Skin epidermis (tissue), 12 donors: ENCODE data around the gene MAFB.

Experiments used
- H3K27ac ChIP-seq, 21 experiments: fragments of 200-600 bp; sonication (generic) in 11 of 21; one replicate each; pipeline ENCODE4 v1.5.0; 2020; ENCODE audit warnings: mild to moderate bottlenecking in 3 of 21, inconsistent platforms in 2 of 21, moderate library complexity in 2 of 21
- H3K4me3 ChIP-seq, 7 experiments: fragments of 200-600 bp; sonication (generic) in 2 of 7; one replicate each; pipeline ENCODE4 v1.5.0; 2020; ENCODE audit warnings: inconsistent platforms in 2 of 7, mild to moderate bottlenecking in 2 of 7, moderate library complexity in 1 of 7

Gene MAFB

GRCh38 chr20:40666336-40666735 lies 22.7 kb downstream of the MAFB start:
- Histone ChIP-seq H3K27ac (no peak overlapping the region), H3K4me3 (no peak overlapping the region)

GRCh38 chr20:40664891-40665290 lies 24.1 kb downstream of the MAFB start:
- Histone ChIP-seq H3K4me3 (no peak overlapping the region), H3K27ac (no peak overlapping the region)

- H3K27ac ChIP-seq, result no peak overlapping the region
Measured at GRCh38 chr20:40663991-40664880, 24.8 kb downstream of the MAFB start.

GRCh38 chr20:40663304-40663790 lies 25.7 kb downstream of the MAFB start:
- Histone ChIP-seq H3K27ac (no peak overlapping the region), H3K4me3 (no peak overlapping the region)

More at GRCh38 chr20:40663991-40664880, 24.8 kb downstream of the MAFB start:
- no peak overlapping the region for H3K4me3 ChIP-seq

GRCh38 chr20:40659567-40659966 lies 29.5 kb downstream of the MAFB start:
- no peak overlapping the region for H3K4me3 ChIP-seq
- no peak overlapping the region for H3K27ac ChIP-seq

GRCh38 chr20:40658509-40658908 lies 30.5 kb downstream of the MAFB start:
- Histone ChIP-seq H3K4me3 (no peak overlapping the region), H3K27ac (peak overlapping the region in 1 of 21 experiments; percentile 4)

- H3K27ac ChIP-seq, result peak overlapping the region in 4 of 21 experiments; percentile 16 to 62 (median 40)
Measured at GRCh38 chr20:40657526-40657925, 31.5 kb downstream of the MAFB start.

GRCh38 chr20:40655451-40655850 lies 33.6 kb downstream of the MAFB start:
- Histone ChIP-seq H3K27ac (peak overlapping the region in 3 of 21 experiments; percentile 8 to 37 (median 15)), H3K4me3 (no peak overlapping the region)

More at GRCh38 chr20:40657526-40657925, 31.5 kb downstream of the MAFB start:
- H3K4me3 ChIP-seq, result no peak overlapping the region

- Histone ChIP-seq H3K27ac (peak overlapping the region in 2 of 21 experiments; percentile 15 to 23), H3K4me3 (no peak overlapping the region)
Measured at GRCh38 chr20:40654876-40655275, 34.2 kb downstream of the MAFB start.

GRCh38 chr20:40652441-40652987 lies 36.5 kb downstream of the MAFB start:
- H3K27ac ChIP-seq, result peak overlapping the region in 2 of 21 experiments; percentile 0 to 36
- no peak overlapping the region for H3K4me3 ChIP-seq

GRCh38 chr20:40651151-40651550 lies 37.9 kb downstream of the MAFB start:
- Histone ChIP-seq H3K27ac (no peak overlapping the region), H3K4me3 (no peak overlapping the region)

GRCh38 chr20:40650707-40651106 lies 38.3 kb downstream of the MAFB start:
- Histone ChIP-seq H3K4me3 (no peak overlapping the region), H3K27ac (no peak overlapping the region)

GRCh38 chr20:40648210-40649072 lies 40.6 kb downstream of the MAFB start:
- H3K4me3 ChIP-seq, result no peak overlapping the region
- no peak overlapping the region for H3K27ac ChIP-seq

- Histone ChIP-seq H3K4me3 (no peak overlapping the region), H3K27ac (no peak overlapping the region)
Measured at GRCh38 chr20:40646813-40647212, 42.2 kb downstream of the MAFB start.

- Histone ChIP-seq H3K4me3 (no peak overlapping the region), H3K27ac (no peak overlapping the region)
Measured at GRCh38 chr20:40646361-40646760, 42.7 kb downstream of the MAFB start.

- H3K27ac ChIP-seq, result no peak overlapping the region
- H3K4me3 ChIP-seq, result no peak overlapping the region
Measured at GRCh38 chr20:40644863-40645262, 44.2 kb downstream of the MAFB start.

GRCh38 chr20:40643891-40644290 lies 45.1 kb downstream of the MAFB start:
- no peak overlapping the region for H3K27ac ChIP-seq
- H3K4me3 ChIP-seq, result no peak overlapping the region

GRCh38 chr20:40641809-40642208 lies 47.2 kb downstream of the MAFB start:
- Histone ChIP-seq H3K27ac (no peak overlapping the region), H3K4me3 (no peak overlapping the region)

- H3K4me3 ChIP-seq, result no peak overlapping the region
- no peak overlapping the region for H3K27ac ChIP-seq
Measured at GRCh38 chr20:40641202-40641601, 47.8 kb downstream of the MAFB start.

GRCh38 chr20:40640667-40641066 lies 48.4 kb downstream of the MAFB start:
- H3K4me3 ChIP-seq, result no peak overlapping the region
- no peak overlapping the region for H3K27ac ChIP-seq
